ENCODE data around the gene ALS2CL. TPM values are rescaled to one million over a fixed set of nuclear protein-coding genes. Genes with fewer than 3 reads are reported as not detected.

ALS2CL gene
- total RNA-seq, 1 donor from 2014 or later: 13.5 TPM

- Histone ChIP-seq H3K4me1 (ENCODE audit: insufficient read depth, low read length) (no peaks in the 10 kb centered on the region), H3K4me3 (ENCODE audit: insufficient read depth, low read depth, low read length) (no peak overlapping the region), H4K20me1 (ENCODE audit: insufficient read depth, low read length) (no peaks in the 10 kb centered on the region), H3K27me3 (ENCODE audit: insufficient read depth, low read length) (no peaks in the 10 kb centered on the region), H3K36me3 (ENCODE audit: insufficient read depth, low read length) (no peaks in the 10 kb centered on the region), H3K9me3 (ENCODE audit: insufficient read depth, low read depth, low read length) (no peaks in the 10 kb centered on the region), H3K79me2 (ENCODE audit: insufficient read depth, low read length) (no peaks in the 10 kb centered on the region), H3K27ac (ENCODE audit: low read depth, low read length) (no peak overlapping the region), H3K4me2 (ENCODE audit: low read length) (no peak overlapping the region), H3K9ac (ENCODE audit: low read length) (no peak overlapping the region), H2AFZ (ENCODE audit: low read depth, low read length) (no peak overlapping the region)
- Mint-ChIP-seq H3K4me3 (ENCODE audit: unreplicated experiment) (no peak overlapping the region), H3K27me3 (ENCODE audit: low read depth, unreplicated experiment) (peaks cover 20% of the 10 kb centered on the region), H3K27ac (ENCODE audit: unreplicated experiment) (no peak overlapping the region), H3K9me3 (ENCODE audit: unreplicated experiment) (peaks cover 5% of the 10 kb centered on the region), H3K4me1 (ENCODE audit: low read depth, unreplicated experiment) (peaks cover 1% of the 10 kb centered on the region), H3K36me3 (ENCODE audit: low read depth, unreplicated experiment) (peaks cover 22% of the 10 kb centered on the region)
- DNase-seq (ENCODE audit: low read depth) (no peak), FAIRE-seq (no peak)
- TF ChIP-seq, protein P1, sequence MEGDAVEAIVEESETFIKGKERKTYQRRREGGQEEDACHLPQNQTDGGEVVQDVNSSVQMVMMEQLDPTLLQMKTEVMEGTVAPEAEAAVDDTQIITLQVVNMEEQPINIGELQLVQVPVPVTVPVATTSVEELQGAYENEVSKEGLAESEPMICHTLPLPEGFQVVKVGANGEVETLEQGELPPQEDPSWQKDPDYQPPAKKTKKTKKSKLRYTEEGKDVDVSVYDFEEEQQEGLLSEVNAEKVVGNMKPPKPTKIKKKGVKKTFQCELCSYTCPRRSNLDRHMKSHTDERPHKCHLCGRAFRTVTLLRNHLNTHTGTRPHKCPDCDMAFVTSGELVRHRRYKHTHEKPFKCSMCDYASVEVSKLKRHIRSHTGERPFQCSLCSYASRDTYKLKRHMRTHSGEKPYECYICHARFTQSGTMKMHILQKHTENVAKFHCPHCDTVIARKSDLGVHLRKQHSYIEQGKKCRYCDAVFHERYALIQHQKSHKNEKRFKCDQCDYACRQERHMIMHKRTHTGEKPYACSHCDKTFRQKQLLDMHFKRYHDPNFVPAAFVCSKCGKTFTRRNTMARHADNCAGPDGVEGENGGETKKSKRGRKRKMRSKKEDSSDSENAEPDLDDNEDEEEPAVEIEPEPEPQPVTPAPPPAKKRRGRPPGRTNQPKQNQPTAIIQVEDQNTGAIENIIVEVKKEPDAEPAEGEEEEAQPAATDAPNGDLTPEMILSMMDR (IDR thresholded peaks at IDR 0.05; ENCODE audit: insufficient read depth, low read depth, low read length): no peak
- TF ChIP-seq EZH2 (IDR thresholded peaks at IDR 0.05; ENCODE audit: insufficient read depth, low read length): no peak
These were observed 21.2 kb downstream of the ALS2CL start for GRCh38 chr3:46672349-46672695.

GRCh38 chr3:46671541-46672348, 21.7 kb downstream of the ALS2CL start:
- FAIRE-seq: no peak
- Histone ChIP-seq H3K9me3 (ENCODE audit: insufficient read depth, low read depth, low read length) (no peaks in the 10 kb centered on the region), H3K4me2 (ENCODE audit: low read length) (no peak overlapping the region), H2AFZ (ENCODE audit: low read depth, low read length) (no peak overlapping the region), H3K4me1 (ENCODE audit: insufficient read depth, low read length) (no peaks in the 10 kb centered on the region), H4K20me1 (ENCODE audit: insufficient read depth, low read length) (no peaks in the 10 kb centered on the region), H3K9ac (ENCODE audit: low read length) (no peak overlapping the region), H3K4me3 (ENCODE audit: insufficient read depth, low read depth, low read length) (no peak overlapping the region), H3K27ac (ENCODE audit: low read depth, low read length) (no peak overlapping the region), H3K27me3 (ENCODE audit: insufficient read depth, low read length) (no peaks in the 10 kb centered on the region), H3K36me3 (ENCODE audit: insufficient read depth, low read length) (no peaks in the 10 kb centered on the region), H3K79me2 (ENCODE audit: insufficient read depth, low read length) (no peaks in the 10 kb centered on the region)
- H3K36me3 Mint-ChIP-seq (ENCODE audit: low read depth, unreplicated experiment): peaks cover 22% of the 10 kb centered on the region
- peaks cover 1% of the 10 kb centered on the region for H3K4me1 Mint-ChIP-seq (ENCODE audit: low read depth, unreplicated experiment)
- no peak overlapping the region for H3K4me3 Mint-ChIP-seq (ENCODE audit: unreplicated experiment)
- DNase-seq (ENCODE audit: low read depth): no peak
- no peak for TF ChIP-seq EZH2 (IDR thresholded peaks at IDR 0.05; ENCODE audit: insufficient read depth, low read length)
- TF ChIP-seq, protein P1 (IDR thresholded peaks at IDR 0.05; ENCODE audit: insufficient read depth, low read depth, low read length): no peak
- peaks cover 24% of the 10 kb centered on the region for H3K27me3 Mint-ChIP-seq (ENCODE audit: low read depth, unreplicated experiment)
- H3K27ac Mint-ChIP-seq (ENCODE audit: unreplicated experiment): no peak overlapping the region
- peaks cover 2% of the 10 kb centered on the region for H3K9me3 Mint-ChIP-seq (ENCODE audit: unreplicated experiment)

GRCh38 chr3:46670891-46671427, 22.5 kb downstream of the ALS2CL start:
- FAIRE-seq (no peak), DNase-seq (ENCODE audit: low read depth) (no peak)
- Mint-ChIP-seq H3K36me3 (ENCODE audit: low read depth, unreplicated experiment) (peaks cover 22% of the 10 kb centered on the region), H3K27me3 (ENCODE audit: low read depth, unreplicated experiment) (peaks cover 25% of the 10 kb centered on the region), H3K4me1 (ENCODE audit: low read depth, unreplicated experiment) (peaks cover 1% of the 10 kb centered on the region), H3K27ac (ENCODE audit: unreplicated experiment) (no peak overlapping the region), H3K4me3 (ENCODE audit: unreplicated experiment) (no peak overlapping the region), H3K9me3 (ENCODE audit: unreplicated experiment) (peaks cover 2% of the 10 kb centered on the region)
- H3K36me3 ChIP-seq (ENCODE audit: insufficient read depth, low read length): no peaks in the 10 kb centered on the region
- no peak overlapping the region for H3K4me2 ChIP-seq (ENCODE audit: low read length)
- H3K4me1 ChIP-seq (ENCODE audit: insufficient read depth, low read length): no peaks in the 10 kb centered on the region
- H3K27me3 ChIP-seq (ENCODE audit: insufficient read depth, low read length): no peaks in the 10 kb centered on the region
- no peaks in the 10 kb centered on the region for H3K79me2 ChIP-seq (ENCODE audit: insufficient read depth, low read length)
- H3K4me3 ChIP-seq (ENCODE audit: insufficient read depth, low read depth, low read length): no peak overlapping the region
- TF ChIP-seq, protein P1 (IDR thresholded peaks at IDR 0.05; ENCODE audit: insufficient read depth, low read depth, low read length): no peak
- no peak for TF ChIP-seq EZH2 (IDR thresholded peaks at IDR 0.05; ENCODE audit: insufficient read depth, low read length)
- no peak overlapping the region for H3K27ac ChIP-seq (ENCODE audit: low read depth, low read length)
- no peaks in the 10 kb centered on the region for H3K9me3 ChIP-seq (ENCODE audit: insufficient read depth, low read depth, low read length)
- H3K9ac ChIP-seq (ENCODE audit: low read length): no peak overlapping the region
- no peaks in the 10 kb centered on the region for H4K20me1 ChIP-seq (ENCODE audit: insufficient read depth, low read length)
- H2AFZ ChIP-seq (ENCODE audit: low read depth, low read length): no peak overlapping the region

Data from astrocyte (in vitro differentiated cells and primary cell).